NCI-H2227 treated with DMSO at 0.1 percent for 48 hours (cell line): Measurements from ENCODE around the gene FGFR4.
A peak's percentile ranks its signal among the peaks of the same experiment; 100 is the strongest.

ENCODE experiments used
- DNase-seq: peaks from one replicate; lab custom pipeline; 2025; lab: John Stamatoyannopoulos, UW

The FGFR4 gene

GRCh38 chr5:177132136-177133095, 45.7 kb downstream of the FGFR4 start:
- no peak for DNase-seq

GRCh38 chr5:177133096-177133852, 46.6 kb downstream of the FGFR4 start, which contains the start of gene NSD1:
Gene NSD1 (plus strand): TSS chr5:177133773. CDS start chr5:177135104, 1,331 bp downstream.
- DNase-seq: peak; percentile 10

DNA sequence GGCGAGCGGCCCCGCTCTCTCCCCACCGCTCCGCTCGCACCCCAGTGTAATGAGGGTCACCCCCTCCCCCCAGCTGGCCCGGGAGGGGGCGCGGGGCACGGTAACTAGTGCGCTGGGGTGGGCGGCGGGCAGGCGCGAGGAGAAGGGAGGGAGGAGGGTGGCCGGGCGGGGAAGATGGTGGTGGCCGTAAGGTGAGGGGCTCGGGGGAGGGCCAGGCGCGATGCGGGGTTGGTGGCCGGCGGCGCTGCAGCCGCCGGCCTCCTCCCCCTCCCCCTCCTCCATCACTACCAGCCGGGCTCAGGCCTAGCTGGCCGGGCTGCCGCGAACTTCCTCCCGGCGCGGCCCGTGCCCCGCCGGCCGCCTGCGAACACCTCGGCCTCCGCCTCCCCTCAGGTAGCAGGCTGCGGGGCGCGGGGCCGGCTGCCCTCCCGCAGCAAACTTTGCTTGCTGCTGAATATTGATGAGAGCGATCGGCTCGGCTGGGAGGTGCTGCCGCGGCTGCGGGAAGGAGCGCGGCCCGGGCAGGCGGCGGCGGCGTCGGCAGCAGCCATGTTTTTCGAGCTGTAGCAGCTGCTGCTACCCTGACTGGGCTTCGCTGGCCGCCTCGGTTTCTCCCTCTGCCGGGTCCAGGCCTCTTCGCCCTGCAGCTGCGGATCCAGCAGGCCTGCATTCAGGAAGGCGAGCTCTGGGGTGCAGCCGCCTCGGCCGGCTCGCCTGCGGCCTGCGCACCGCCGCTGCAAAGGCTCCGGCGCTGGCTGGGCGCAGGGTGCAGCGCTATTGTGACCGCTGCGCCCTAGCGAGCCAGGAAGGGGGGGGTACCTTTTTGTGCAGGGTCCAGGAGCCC, 47.4 kb downstream of the FGFR4 start:
- DNase-seq: no peak

- DNase-seq: no peak
Observed at GRCh38 chr5:177134697-177135225, 48.0 kb downstream of the FGFR4 start.

- DNase-seq: no peak
Observed at GRCh38 chr5:177140312-177140711, 53.6 kb downstream of the FGFR4 start.

GRCh38 chr5:177141496-177141895, 54.8 kb downstream of the FGFR4 start:
- no peak for DNase-seq

DNA sequence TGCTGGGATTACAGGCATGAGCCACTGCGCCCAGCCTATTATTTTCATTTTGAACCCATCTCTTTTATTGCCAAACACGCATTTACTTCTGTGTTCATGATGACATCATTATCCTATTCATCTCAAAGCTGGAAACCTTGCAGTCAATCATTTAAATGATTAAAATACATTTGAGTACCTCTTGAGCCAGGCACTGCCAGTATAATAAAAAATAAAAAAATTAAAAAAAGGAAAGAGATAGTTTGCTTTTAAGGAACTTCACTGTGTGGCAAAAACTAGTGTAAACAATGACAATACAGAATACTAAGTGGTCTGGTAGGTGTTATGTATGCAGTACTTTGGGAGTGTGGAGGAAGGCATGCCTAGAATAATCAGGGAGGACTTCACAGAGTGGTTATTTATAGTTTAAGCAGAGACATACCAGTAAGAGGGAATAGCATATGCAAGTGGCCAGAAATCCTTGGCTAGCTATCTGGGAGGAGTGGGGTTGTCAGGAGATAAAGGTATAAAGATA, 55.4 kb downstream of the FGFR4 start:
- DNase-seq: no peak

- no peak for DNase-seq
Observed at GRCh38 chr5:177142778-177143177, 56.1 kb downstream of the FGFR4 start.

DNA sequence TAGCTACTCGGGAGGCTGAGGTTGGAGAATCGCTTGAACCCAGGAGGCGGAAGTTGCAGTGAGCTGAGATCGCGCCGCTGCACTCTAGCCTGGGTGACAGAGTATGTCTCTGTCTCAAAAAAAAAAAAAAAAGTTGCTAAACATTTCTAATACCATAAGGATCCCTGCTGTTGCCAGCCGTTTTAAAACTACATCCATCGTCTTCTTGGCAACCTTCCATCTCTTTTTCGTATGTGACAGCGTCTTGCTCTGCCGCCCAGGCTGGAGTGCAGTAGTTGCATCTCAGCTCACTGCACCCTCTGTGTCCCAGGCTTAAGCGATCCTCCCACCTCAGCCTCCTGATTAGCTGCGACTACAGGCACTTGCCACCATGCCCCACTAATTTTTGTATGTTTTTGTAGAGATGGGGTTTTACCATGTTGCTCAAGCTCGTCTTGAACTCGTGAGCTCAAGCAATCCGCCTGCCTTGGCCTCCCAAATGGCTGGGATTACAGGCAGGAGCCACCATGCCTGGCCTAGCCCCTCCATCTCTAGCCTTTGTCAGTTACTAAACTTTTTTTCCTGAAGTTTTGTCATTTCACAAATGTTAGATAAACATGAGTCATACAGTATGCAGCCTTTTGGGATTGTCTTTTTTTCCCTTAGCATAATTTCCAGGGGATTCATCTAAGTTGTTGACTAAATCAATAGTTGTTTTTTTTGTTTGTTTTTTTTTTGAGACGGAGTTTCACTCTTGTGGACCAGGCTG, 60.4 kb downstream of the FGFR4 start:
- no peak for DNase-seq
